Activated CD8-positive, alpha-beta memory T cell treated with anti-CD3 and anti-CD28 coated beads, Interleukin-2, amount 10 ng/mL, durations not matched to agents 7 days and 5 days (primary cell): ENCODE results near the gene SYT15B. TPM values are rescaled to one million over a fixed set of nuclear protein-coding genes. Genes with fewer than 3 reads are reported as not detected.

Experiments
- total RNA-seq, 2 experiments: library from RNA; stranded (reverse); gene quantifications; one replicate each; pipeline ENCODE4 v1.2.3, GENCODE V29; 2021

The SYT15B gene
- total RNA-seq, 2 experiments from 2014 or later, result 0.26 to 0.58 TPM

Other genes starting within 250 kb of the SYT15B start
- 1 to 10 TPM; 1.8 to 3.8 TPM for gene AGAP9, start 240.0 kb downstream of the SYT15B start, total RNA-seq
- not detected for gene NPY4R2, start 155.1 kb upstream of the SYT15B start, total RNA-seq
- not detected for gene FAM25C, start 236.2 kb upstream of the SYT15B start, total RNA-seq